Natural killer cell (primary cell): ENCODE measurements around the gene KMT5B. TPM values are rescaled to one million over a fixed set of nuclear protein-coding genes. Genes with fewer than 3 reads are reported as not detected.

Experiments used
- ATAC-seq, 3 donors: fragments of 150-1000 bp in 2 of 3; fragments of 200-7000 bp in 1 of 3; cut with Tn5 transposase; 1 replicate in 1 of 3; 2 replicates in 2 of 3; pipeline ENCODE4 v1.10.0; 2021; ENCODE audit warnings: mild to moderate bottlenecking in 2 of 3, moderate library complexity in 2 of 3
- DNase-seq, 2 donors: peaks; one replicate each; pipeline versions ENCODE4 v3.0.0 to v3.0.0-alpha.2; 2013 to 2021; ENCODE audit warnings: mixed read lengths in 1 of 2
- H3K27ac ChIP-seq: one replicate; pipeline ENCODE4 v1.5.1; 2013; ENCODE audit warnings: mild to moderate bottlenecking, low read length
- H3K27me3 ChIP-seq: one replicate; pipeline ENCODE4 v1.6.1; 2013; ENCODE audit warnings: low read length; ENCODE audit not compliant: control insufficient read depth, insufficient read depth
- H3K36me3 ChIP-seq: one replicate; pipeline ENCODE4 v1.6.1; 2013; ENCODE audit warnings: low read length; ENCODE audit not compliant: control insufficient read depth, insufficient read depth
- H3K4me1 ChIP-seq: one replicate; pipeline ENCODE4 v1.6.1; 2013; ENCODE audit warnings: low read length; ENCODE audit not compliant: control insufficient read depth, insufficient read depth
- H3K4me3 ChIP-seq: one replicate; pipeline ENCODE4 v1.5.1; 2013; ENCODE audit warnings: low read length
- H3K9me3 ChIP-seq: one replicate; pipeline ENCODE4 v1.6.1; 2013; ENCODE audit warnings: low read length; ENCODE audit not compliant: control insufficient read depth, insufficient read depth
- H3K27ac Mint-ChIP-seq, 2 donors: one replicate each; pipeline ENCODE4 v1.8.0; 2022; ENCODE audit warnings: mild to moderate bottlenecking in 2 of 2, mixed read lengths in 2 of 2, moderate library complexity in 1 of 2
- H3K27me3 Mint-ChIP-seq, 2 donors: one replicate each; pipeline ENCODE4 v1.8.0; 2022; ENCODE audit warnings: low read depth in 2 of 2, mixed read lengths in 2 of 2
- H3K36me3 Mint-ChIP-seq: one replicate; pipeline ENCODE4 v1.8.0; 2022; ENCODE audit warnings: mixed read lengths
- H3K4me1 Mint-ChIP-seq, 2 donors: one replicate each; pipeline ENCODE4 v1.8.0; 2022; ENCODE audit warnings: mixed read lengths in 2 of 2
- H3K4me3 Mint-ChIP-seq: one replicate; pipeline ENCODE4 v1.8.0; 2022; ENCODE audit warnings: mild to moderate bottlenecking, moderate library complexity, mixed read lengths
- H3K9me3 Mint-ChIP-seq, 2 donors: one replicate each; pipeline ENCODE4 v1.8.0; 2022; ENCODE audit warnings: mixed read lengths in 2 of 2
- CTCF ChIP-seq: fragments of 200-600 bp; IDR thresholded peaks from one replicate; pipeline ENCODE4 v1.8.0; 2022; ENCODE audit warnings: antibody characterized with exemption
- WGBS: methylation state at CpG from one replicate; pipeline ENCODE4 v1.1.7; 2013; ENCODE audit warnings: missing lambda C conversion rate; ENCODE audit not compliant: insufficient coverage; 5-methylcytosine and 5-hydroxymethylcytosine counted together
- intact Hi-C: fragments of 100-400 bp; cut with micrococcal nuclease; formaldehyde crosslinking; loops from one replicate; pipeline ENCODE4 v1.14.2; 2022
- total RNA-seq, 4 donors: library from RNA; stranded (reverse); fragments of 120-200 nt in 1 of 4; gene quantifications; one replicate each; pipeline versions ENCODE4 v1.2.3 to v1.2.4, GENCODE V29; 2013 to 2022

KMT5B gene
- total RNA-seq, 3 donors from 2014 or later (not counting 1 experiment from before 2014, with no cell fraction given): 45.0 to 60.1 (median 55.6) TPM

DNA sequence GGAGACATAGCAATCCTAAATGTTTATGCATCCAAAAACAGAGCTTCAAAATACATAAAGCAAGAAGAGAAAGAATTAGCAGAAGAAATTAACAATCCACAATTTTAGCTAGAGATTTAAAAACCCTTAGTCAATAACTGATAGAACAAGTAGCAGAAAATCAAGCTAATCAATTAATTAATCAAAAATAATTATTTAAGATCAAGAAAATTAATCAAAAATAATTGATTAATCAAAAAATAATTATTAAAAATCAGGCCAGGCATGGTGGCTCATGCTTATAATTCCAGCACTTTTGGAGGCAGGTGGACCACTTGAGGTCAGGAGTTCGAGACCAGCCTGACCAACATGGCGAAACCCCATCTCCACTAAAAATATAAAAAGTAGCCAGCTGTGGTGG, 29.5 kb upstream of the KMT5B start:
- ATAC-seq (no peak), DNase-seq (no peak)
- Histone ChIP-seq H3K9me3 (no peaks in the 10 kb centered on the region), H3K27me3 (peaks cover under 1% of the 10 kb centered on the region), H3K4me1 (no peaks in the 10 kb centered on the region), H3K27ac (no peak overlapping the region), H3K4me3 (no peak overlapping the region), H3K36me3 (no peaks in the 10 kb centered on the region)
- 95% methylated on average over 2 of the region's 2 CpGs for WGBS
- Mint-ChIP-seq H3K9me3 (no peaks in the 10 kb centered on the region), H3K4me1 (no peaks in the 10 kb centered on the region), H3K27me3 (peaks cover 4% of the 10 kb centered on the region in 2 donors), H3K4me3 (no peak overlapping the region), H3K27ac (no peak overlapping the region), H3K36me3 (no peaks in the 10 kb centered on the region)
- intact Hi-C loops: no loop called here
- TF ChIP-seq CTCF: no peak

DNA sequence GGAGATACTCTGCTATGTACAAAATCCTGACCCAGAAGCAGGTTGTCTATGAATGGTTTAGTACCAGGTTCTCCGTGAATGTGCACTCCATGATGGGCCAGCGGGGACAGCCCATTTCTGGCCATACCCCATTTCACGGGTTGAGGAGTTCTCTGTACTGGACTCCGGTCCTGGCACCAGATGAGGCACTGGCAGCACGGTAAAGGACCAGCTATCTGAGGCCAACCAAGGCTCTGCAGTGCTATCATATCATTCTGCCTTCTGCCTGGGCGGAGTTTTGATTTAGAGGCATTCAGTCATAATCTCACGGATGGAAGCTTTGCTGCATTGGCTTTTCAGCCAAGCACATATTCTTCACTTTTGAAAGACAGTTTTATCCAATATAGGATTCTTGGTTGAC, 18.5 kb upstream of the KMT5B start:
- DNase-seq (no peak), ATAC-seq (no peak)
- TF ChIP-seq CTCF: no peak
- Mint-ChIP-seq H3K4me3 (no peak overlapping the region), H3K27me3 (peaks cover 4 to 21% of the 10 kb centered on the region in 2 donors), H3K27ac (no peak overlapping the region), H3K36me3 (no peaks in the 10 kb centered on the region), H3K9me3 (no peaks in the 10 kb centered on the region), H3K4me1 (no peaks in the 10 kb centered on the region)
- no peak overlapping the region for H3K4me3 ChIP-seq
- WGBS: 92% methylated on average over 7 of the region's 7 CpGs
- no peaks in the 10 kb centered on the region for H3K9me3 ChIP-seq
- no peaks in the 10 kb centered on the region for H3K4me1 ChIP-seq
- H3K27ac ChIP-seq: no peak overlapping the region
- intact Hi-C loops: no loop called here
- H3K27me3 ChIP-seq: no peaks in the 10 kb centered on the region
- no peaks in the 10 kb centered on the region for H3K36me3 ChIP-seq

- no peak for DNase-seq
- Mint-ChIP-seq H3K27me3 (peaks cover 4 to 12% of the 10 kb centered on the region in 2 donors), H3K4me3 (no peak overlapping the region), H3K27ac (no peak overlapping the region), H3K36me3 (no peaks in the 10 kb centered on the region), H3K4me1 (no peaks in the 10 kb centered on the region), H3K9me3 (no peaks in the 10 kb centered on the region)
- no peaks in the 10 kb centered on the region for H3K36me3 ChIP-seq
- H3K4me3 ChIP-seq: no peak overlapping the region
- ATAC-seq: no peak
- no peaks in the 10 kb centered on the region for H3K4me1 ChIP-seq
- no peaks in the 10 kb centered on the region for H3K9me3 ChIP-seq
- intact Hi-C loops: no loop called here
- no peak overlapping the region for H3K27ac ChIP-seq
- no peaks in the 10 kb centered on the region for H3K27me3 ChIP-seq
- no peak for TF ChIP-seq CTCF
- WGBS: no CpG with 5 or more reads among the region's 1 CpG
These were observed 16.5 kb upstream of the KMT5B start for GRCh38 chr11:68229601-68230000.

GRCh38 chr11:68226421-68226820, 13.3 kb upstream of the KMT5B start:
- Histone ChIP-seq H3K4me3 (no peak overlapping the region), H3K4me1 (no peaks in the 10 kb centered on the region), H3K27me3 (no peaks in the 10 kb centered on the region), H3K27ac (no peak overlapping the region), H3K36me3 (no peaks in the 10 kb centered on the region), H3K9me3 (no peaks in the 10 kb centered on the region)
- no peak for TF ChIP-seq CTCF
- ATAC-seq (no peak), DNase-seq (no peak)
- Mint-ChIP-seq H3K4me1 (no peaks in the 10 kb centered on the region), H3K9me3 (no peaks in the 10 kb centered on the region), H3K4me3 (no peak overlapping the region), H3K36me3 (no peaks in the 10 kb centered on the region), H3K27me3 (peaks cover 0 to 3% of the 10 kb centered on the region in 2 donors), H3K27ac (no peak overlapping the region)
- 87% methylated on average over 9 of the region's 9 CpGs for WGBS
- intact Hi-C loops: no loop called here
